ENCODE data around the gene BIN2.
A peak's percentile ranks its signal among the peaks of the same experiment; 100 is the strongest.
"Not testable (repeated sequence)": the region's sequence is repeated elsewhere in the genome, so short reads cannot be mapped to it uniquely, and the experiment has no call there.

The BIN2 gene

DNA sequence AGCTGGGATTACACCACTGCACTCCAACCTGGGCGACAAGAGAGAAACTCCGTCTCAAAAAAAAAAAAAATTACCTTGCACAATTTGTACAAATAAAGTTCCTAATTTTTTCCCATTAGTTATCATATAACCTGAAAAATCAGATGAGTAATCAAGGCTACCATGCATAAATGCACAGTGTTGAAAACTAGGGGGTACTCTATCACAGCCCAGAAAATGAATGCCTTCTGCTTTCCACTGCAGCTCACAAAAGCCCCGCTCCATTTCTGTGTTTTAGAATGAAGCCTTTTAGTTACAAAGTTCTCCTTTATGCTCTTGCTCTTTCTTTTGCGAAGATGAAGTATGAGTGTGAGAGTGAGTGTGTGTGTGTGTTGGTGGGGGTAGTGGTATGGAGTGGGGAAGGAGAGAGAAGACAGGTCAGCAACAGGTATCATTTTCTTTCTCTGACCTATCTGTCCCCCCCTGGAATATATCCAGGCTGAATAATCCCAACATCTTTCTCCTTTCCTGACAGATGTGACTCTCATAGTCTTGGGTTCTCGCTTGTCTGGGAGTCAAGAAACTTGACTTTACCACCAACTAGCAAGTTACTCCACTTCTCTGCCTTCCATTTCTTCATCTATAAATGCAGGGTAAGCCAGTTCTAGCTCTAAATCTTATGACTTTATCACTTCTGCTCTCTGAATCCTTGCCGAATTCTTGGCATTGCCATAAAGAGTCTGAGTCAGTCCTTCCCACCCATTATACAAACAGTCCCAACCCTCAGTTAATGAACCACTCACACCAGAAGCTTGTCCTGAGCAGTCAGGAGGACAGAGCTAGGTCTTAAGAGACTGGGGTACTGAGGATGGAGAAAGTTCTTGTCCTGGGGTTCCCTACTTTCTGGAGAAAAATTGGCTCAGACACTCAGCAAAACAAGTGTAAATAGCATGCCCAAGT lies 16.1 kb downstream of the BIN2 start:
- no peak for DNase-seq

DNA sequence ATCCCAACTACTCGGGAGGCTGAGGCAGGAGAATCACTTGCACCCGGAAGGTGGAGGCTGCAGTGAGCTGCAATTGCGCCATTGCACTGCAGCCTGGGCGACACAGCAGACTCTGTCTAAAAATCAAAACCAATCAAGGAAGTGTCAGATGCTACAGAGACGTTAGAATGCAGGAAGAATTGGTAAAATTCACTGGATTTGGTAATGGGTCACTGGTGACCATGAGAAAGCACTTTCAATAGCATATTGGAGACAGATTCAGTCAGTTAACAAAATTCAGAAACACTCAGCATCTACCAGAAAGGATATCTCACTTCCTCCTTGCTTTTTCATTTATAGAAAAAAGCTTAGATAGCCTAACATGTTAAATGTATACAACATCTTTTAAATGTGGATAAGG lies 17.5 kb downstream of the BIN2 start:
- DNase-seq = no peak

DNA sequence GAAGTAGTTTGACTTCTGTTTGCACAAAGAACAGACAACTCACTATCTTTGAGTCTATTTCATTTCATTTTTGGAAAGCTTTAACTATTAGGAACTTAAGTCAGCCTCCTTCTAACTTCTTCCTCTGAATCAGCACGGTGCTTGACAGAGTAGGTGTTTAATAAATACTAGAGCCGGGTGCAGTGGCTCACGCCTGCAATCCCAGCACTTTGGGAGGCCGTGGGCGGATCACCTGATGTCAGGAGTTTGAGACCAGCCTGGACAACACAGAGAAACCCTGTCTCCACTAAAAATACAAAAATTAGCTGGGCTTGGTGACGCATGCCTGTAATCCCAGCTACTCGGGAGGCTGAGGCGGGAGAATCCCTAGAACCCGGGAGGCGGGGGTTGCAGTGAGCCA lies 23.2 kb downstream of the BIN2 start:
- not testable (repeated sequence) for DNase-seq

DNA sequence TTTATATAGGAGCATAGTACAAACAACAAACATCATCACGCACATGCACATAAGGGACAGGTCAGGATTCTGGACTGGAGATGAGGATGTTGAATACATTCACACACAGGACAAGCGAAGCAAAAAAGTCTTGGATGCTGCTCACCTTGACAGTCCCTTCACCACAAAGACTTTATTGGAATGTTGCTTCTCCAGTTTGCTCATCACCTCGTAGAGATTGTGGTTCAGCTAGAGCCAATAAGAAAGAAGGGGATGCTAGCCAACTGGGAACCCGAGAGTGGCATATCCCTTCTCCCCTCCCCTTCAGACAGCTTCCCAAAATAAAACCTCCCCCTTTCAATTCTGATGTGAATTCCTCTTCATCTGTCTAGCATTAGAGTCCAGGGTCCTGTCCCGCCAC lies 28.3 kb downstream of the BIN2 start:
- no peak for DNase-seq

DNA sequence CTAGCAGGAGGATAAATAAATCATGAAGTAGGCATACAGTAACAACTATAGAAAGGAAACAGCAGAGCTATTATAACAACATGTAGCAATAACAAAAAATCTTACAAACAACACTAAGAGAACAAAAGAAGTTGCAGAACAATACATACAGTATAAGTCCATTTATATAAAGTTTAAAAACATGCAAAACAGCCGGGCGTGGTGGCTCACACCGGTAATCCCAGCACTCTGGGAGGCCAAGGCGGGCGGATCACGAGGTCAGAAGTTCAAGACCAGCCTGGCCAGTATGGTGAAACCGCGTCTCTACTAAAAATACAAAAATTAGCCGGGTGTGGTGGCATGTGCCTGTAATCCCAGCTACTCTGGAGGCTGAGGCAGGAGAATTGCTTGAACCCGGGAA lies 29.9 kb downstream of the BIN2 start:
- not testable (repeated sequence) for DNase-seq

DNA sequence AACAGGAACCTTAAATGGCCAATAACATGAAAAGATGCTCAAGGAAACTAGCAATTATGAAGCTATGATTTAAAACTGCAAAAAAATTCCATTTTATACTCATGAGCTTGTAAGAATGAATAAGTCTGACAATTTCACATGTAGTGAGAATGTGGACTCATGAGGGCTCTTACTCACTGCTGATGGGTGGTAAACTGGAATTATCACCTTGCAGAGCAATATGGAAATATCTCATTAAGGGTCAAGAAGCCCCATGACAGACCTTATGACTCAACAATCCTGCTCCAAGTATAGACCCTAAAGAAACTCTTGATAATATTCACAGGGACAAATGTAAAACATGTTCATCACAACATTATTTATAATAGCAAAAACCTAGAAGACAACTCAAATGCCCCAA lies 30.3 kb downstream of the BIN2 start:
- DNase-seq = no peak

DNA sequence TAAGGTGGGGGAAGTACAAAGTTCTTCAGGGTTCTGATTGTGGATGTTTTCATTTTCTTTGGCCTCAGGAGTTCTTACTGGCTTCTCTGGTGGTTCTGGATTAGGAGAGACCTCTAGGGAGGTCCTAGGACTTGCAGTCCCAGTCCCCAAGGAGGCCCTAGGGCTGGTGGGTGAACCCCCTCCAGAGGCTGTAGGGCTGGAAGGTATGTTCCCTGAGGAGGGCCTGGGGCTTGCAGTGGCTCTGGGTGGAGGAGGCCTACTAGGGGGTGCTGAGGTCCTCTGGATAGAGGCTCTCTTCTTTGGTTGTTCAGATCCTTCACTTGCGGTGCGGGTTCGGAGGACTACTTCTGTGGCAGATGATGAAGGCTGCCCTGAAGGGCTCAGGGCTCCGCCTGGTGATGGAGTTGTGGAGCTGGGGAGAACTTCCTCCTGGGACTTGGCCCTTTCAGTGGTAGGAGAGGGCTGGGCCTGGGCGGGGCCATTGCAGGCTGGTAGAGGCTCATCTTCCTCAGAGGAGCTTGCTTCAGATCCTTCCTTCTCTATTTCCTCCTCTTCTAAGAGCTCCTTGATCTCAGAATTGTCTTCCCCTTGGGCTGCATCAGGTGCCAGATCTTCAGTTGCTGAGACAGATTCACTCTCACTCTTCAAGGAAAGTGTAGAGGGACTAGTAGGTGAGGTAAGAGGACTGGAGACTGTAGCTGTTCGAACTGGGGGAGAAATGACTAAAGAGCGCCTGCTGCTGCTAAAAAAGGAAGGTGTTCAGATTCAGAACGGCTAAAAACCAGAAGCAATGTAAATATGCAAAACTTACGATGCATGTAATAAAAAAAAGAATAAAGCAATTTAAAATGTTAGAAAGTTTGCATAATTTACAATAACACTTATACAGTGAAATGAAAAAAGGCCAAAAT lies 32.1 kb downstream of the BIN2 start:
- not testable (repeated sequence) for DNase-seq

DNA sequence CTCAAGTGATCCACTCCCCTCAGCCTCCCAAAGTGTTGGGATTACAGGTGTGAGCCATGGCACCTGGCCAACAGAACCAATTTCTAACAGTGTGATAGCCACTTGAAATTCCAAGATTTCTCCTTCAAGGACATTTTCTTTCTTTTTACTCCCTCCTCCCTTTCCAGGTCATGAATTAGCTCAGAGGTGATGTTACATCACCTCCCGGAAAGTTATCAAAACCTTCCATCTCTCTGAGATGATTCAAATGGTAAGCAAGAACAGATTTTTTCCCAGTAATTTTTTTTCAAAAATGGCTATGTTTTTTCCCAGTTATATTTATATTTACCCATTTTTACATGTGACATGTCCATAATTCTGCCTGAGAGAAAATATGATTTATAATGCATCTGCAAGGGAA lies 38.1 kb downstream of the BIN2 start:
- DNase-seq = no peak

DNA sequence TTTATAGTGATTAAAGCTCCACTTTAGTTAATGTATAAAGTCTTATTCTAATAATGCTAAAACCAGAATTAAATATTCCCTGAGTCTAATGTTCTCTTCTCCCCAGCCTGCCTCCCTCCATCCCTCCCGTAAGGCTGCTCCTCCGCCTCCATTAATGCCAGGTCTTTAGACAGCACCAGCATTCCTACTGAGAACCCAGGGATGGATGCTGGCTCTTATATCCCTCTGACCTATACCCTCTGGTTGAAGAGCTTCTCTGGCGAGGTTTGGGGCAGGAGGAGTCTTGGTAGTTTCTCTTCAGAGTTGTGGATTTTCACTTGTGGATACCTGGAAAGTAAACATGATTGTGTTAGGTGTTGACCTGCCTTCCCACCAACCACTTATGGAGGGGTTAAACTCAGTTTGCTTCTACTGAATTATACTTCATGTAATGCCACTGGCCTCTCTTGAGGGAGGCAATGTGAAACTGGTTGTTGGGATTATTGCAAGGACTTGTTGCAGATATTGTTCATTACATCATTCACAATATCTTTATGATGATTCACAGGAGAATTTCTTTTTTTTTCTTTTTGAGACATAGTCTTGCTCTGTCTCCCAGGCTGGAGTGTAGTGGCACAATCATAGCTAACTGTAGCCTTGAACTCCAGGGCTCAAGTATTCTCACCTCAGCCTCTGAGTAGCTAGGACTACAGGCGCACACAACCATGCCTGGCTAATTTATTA lies 42.6 kb downstream of the BIN2 start:
- no peak for DNase-seq

DNA sequence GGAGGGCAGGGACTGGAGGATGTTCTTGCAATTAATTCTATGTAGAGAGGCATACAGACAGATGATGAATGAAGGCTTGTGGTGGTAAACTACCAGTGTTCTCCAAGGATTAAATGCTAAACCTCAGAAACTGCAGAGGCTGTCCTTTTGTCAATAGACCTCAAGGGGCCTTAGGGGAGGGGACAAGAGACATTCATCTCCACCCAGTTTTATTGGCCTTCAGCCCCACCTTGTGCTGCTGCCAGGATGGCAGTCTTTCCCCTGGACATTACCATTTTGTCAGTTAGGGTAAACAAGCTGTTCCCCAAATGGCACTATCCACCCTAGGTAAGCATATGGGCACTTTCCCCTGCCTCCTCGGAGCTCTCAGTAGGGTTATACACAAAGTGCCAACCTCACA lies 48.9 kb downstream of the BIN2 start:
- DNase-seq = no peak

DNA sequence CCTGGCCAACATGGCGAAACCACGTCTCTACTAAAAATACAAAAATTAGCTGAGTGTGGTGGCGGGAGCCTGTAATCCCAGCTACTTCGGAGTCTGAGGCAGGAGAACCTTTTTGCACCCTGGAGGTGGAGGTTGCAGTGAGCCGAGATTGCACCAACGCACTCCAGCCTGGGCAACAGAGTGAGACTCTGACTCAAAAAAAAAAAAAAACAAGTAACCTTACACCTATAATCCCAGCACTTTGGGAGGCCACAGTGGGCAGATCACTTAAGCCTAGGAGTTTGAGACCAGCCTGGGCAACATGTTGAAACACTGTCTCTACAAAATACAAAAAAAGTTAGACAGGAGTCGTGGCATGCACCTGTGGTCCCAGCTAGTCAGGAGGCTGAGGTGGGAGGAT lies 51.2 kb downstream of the BIN2 start:
- DNase-seq = not testable (repeated sequence)

DNA sequence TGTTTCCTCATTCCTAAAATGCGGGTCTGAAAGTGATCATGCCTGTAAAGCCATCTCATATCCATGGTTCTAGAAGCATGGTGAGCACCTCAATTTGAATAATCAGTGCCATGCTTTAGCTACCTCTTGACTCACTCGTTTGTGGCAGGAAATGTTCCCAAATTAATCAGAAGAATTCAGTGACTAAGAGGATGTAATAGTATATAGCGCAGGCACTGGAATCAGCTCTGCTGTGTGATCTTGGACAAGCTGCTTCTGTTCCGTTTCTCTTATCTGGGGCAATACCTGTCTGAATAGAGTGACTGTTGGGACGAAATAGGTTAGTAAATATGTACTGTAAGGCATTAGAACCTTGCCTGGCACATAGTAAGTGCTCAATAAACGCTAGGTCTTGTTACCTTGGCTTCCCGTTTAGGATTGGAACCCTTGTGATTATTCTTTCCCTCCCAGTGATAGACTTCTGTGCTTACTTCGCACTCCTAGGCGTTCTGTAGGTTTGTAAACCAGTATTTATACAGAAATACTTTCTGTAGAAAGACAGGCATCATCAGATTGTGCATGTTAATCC lies 52.9 kb downstream of the BIN2 start:
- no peak for DNase-seq

DNA sequence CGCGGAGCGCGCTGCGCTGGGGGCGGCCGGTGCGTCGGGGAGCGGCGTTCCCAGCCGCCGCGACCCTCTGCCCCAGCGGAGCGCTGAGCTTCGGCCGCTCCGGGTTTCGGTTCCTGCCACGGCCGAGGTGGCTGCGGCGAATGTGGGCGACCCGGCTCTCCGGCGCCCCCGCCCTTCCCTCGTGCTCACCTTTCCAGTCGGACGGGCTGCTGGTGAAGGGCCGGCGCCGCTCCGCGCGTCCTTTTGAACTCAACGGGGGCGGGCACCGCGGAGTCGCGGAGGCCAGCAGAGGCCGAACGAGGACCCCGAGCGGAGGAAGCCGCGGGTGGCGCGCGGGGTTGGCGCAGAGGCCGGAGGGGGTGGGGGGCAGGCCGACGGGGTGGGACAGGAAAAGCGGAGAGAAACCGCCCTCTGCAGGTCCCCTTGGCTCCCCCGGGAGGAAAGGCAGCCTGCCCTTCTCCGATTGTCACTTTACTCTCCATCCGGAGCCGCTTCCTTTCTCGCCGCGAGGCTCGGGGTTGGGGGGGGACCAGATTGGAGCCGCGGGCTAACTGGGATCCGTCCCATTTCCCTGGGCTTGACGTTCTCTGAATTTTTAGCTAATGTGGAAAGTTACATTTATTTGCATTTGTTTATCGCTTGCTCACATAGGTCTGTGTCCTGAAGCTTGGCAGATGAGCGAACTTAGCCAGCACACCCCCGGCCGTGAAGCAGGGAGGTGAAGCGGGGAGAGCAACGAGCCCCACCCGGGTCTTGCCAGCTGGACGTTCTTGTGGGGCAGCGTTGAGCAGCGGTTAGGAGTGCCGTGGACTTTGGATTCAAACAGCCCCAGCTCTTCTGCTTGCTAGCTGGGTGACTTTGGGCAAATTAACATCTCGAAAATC lies 53.7 kb downstream of the BIN2 start, which contains the start of gene SMAGP:
Gene SMAGP (minus strand): TSS at position 349 of the 884 bp plus-strand sequence. CDS start 1,137 bp downstream, outside the sequence.
- DNase-seq = peak; percentile 28

DNA sequence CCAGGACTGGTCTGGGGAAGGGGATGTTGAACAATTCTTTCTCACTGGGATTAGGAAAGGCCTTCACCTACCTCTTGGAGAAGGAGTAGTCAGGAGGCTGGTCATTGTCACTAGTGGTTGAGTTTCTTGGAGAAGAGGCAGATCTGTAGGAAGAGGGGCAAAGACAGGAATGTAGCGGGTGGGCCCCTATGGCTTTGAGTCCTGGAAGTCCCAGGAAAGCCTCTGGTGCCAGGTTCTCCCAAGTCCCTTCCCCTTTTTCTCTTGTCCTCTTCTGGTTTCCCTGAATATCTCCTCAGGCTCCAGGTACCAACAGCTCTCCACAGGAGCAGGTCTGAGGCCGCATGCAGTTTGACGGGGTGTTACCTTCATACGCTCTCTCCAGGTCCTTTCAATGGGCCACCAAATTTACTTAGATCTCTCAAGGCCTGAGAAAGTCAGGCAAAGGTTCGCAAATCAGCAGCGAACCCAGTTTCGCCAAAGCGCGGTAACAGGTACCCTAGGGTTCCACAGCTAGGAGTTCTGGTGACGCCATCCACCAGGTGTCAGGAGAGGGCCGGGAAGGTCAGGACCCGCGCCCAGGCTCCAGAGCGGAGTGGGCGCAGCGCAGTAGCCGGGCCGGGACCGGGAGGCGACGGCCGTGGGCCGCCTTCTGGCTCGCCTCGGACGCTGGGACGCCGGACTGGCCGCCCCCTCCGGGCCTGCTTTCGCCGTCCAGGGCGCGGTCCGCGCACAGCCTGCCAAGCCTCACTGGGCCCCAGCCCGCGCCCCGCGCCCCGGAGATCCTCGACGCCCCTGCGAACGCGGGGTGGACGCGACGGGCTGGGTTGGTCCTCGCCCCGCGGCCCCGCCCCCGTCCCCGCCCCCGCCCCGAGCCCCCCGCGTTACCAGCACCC lies 54.6 kb downstream of the BIN2 start:
- peak; percentile 43 for DNase-seq

DNA sequence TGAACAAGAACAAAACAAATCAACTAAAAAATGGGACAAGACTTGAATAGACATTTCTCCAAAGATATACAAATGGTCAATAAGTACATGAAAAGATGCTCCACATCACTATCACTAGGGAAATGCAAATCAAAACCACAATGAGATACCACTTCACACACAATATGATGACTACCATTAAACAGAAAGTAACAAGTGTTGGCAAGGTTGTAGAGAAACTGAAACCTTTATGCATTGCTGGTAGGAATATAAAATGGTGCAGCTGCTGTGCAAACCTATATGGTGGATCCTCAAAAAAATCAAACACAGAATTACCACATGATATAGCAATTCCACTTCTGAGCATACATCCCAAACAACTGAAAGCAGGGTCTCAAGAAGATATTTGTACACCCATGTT lies 59.0 kb downstream of the BIN2 start:
- no peak for DNase-seq

DNA sequence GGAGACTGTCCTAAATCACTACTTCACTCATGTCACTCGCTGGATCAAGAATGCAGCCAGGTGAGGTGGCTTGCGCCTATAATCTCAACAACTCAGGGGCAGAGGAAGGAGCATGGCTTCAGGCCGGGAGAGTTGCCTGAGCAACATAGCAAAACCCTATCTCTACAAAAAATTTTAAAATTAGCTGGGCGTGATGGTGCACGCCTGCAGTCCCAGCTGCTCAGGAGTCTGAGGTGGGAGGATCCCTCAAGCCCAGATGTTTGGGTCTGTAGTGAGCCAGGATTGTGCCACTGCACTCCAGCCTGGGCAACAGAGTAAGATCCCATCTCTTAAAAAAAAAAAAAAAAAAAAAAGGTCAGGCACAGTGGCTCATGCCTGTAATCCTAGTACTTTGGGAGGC lies 59.7 kb downstream of the BIN2 start:
- no peak for DNase-seq

DNA sequence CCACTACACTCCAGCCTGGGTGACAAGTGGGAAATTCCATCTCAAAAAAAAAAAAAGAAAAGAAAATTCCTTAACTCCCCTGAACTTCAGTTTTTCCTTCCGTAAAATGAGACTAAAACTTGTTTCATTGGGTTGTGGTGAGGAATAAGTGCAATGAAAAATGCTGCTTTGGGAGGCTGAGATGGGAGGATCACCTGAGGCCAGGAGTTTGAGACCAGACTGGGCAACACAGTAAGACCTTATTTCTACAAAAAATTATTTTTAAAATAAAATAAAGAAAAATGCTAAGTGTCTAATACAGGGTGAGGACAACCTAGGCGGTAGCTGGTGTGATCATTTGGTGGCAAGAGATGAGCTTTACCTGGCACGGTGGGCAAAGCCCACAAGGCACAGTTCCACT lies 60.6 kb downstream of the BIN2 start:
- DNase-seq = no peak

DNA sequence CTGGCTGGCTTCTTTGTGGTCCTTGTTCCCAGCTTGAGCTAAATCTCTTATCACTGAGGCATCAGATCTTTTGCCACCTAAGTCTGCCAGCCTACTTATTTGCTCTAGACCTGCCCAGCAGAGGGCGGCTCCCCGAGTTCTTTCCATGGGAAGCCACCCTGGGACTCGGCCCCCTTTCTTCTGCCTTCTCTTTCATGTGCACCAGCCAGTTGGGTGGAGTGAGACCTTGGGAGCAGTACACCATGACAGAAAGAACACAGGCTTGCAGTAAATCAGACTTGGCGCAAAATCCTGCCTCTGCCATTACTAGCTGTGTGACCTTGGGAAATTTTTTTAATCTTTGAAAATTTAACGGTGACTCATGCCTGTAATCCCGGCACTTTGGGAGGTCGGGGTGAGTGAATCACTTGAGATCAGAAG lies 61.2 kb downstream of the BIN2 start:
- DNase-seq = no peak

DNA sequence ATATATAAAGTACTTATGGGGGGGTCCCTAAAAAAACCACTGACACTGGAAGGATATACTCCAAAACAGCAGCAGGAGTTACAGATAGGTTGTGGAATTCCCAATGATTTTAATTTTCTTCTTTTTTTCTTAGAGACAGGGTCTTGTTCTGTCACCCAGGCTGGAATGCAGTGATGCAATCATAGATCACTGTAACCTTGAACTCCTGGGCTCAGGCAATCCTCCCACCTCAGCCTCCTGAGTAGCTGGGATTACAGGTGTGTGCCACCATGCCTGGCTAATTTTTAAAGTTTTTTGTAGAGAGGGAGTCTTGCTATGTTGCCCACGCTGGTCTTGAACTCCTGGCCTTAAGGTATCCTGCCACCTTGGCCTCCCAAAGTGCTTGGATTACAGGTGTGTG lies 64.4 kb downstream of the BIN2 start:
- DNase-seq = not testable (repeated sequence)

DNA sequence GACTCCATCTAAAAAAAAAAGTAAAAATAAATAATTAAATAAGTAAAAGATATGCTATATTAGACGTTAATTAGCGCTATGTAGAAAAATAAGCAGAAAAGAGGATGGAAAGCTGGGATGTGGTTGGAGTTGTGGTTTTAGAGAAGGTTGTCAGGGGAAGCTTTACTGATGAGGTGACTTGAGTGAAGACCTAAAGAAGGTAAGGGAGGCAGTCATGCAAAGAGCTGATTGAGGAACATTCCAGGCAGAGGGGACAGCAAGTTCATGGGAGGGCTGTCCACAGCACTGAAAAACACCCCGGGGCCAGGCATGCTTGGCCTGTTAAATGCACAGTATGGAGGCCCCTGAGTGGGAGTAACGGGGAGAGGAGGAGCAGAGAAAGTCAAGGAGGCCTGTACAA lies 69.4 kb downstream of the BIN2 start:
- DNase-seq = no peak

All from effector CD8-positive, alpha-beta T cell (primary cell).